ENCODE results near the gene DGKD. TPM values are rescaled to one million over a fixed set of nuclear protein-coding genes. Genes with fewer than 3 reads are reported as not detected.

The DGKD gene
- total RNA-seq, 6 experiments from 2014 or later: 6.5 to 16.6 (median 14.2) TPM

- H3K27me3 ChIP-seq: no peaks in the 10 kb centered on the region
- H3K36me3 ChIP-seq: peaks cover 0 to 41% (median 11%) of the 10 kb centered on the region in 4 donors
- no peaks in the 10 kb centered on the region for H3K9me3 ChIP-seq
- ATAC-seq (no peak), DNase-seq (peak in 2 of 3 donors; percentile 7 to 42)
- TF ChIP-seq POLR2A (IDR thresholded peaks at IDR 0.05): no peak
- TF ChIP-seq CTCF (IDR thresholded peaks at IDR 0.05): no peak
- no peak overlapping the region for H3K4me3 ChIP-seq
- WGBS (ENCODE audit: insufficient coverage, low coverage, low lambda C conversion rate, missing lambda C conversion rate): 98% methylated on average over 7 of the region's 25 CpGs
- intact Hi-C loops (cut with DNase I): no loop called here
- H3K27ac ChIP-seq: no peak overlapping the region
- H3K4me1 ChIP-seq: no peaks in the 10 kb centered on the region
Measured at GRCh38 chr2:233462202-233462785, 108.0 kb downstream of the DGKD start.

GRCh38 chr2:233462826-233463470 lies 108.7 kb downstream of the DGKD start:
- DNase-seq (peak in 2 of 3 donors; percentile 11 to 26), ATAC-seq (no peak)
- Histone ChIP-seq H3K36me3 (peaks cover 0 to 41% (median 9%) of the 10 kb centered on the region in 4 donors), H3K4me3 (no peak overlapping the region), H3K27me3 (no peaks in the 10 kb centered on the region), H3K9me3 (no peaks in the 10 kb centered on the region), H3K4me1 (no peaks in the 10 kb centered on the region), H3K27ac (no peak overlapping the region)
- 93% methylated on average over 9 of the region's 21 CpGs for WGBS (ENCODE audit: insufficient coverage, low coverage, low lambda C conversion rate, missing lambda C conversion rate)
- no peak for TF ChIP-seq POLR2A (IDR thresholded peaks at IDR 0.05)
- no peak for TF ChIP-seq CTCF (IDR thresholded peaks at IDR 0.05)
- intact Hi-C loops (cut with DNase I): no loop called here

- Histone ChIP-seq H3K9me3 (no peaks in the 10 kb centered on the region), H3K36me3 (peaks cover 0 to 40% (median 7%) of the 10 kb centered on the region in 4 donors), H3K27ac (no peak overlapping the region), H3K4me1 (no peaks in the 10 kb centered on the region), H3K27me3 (no peaks in the 10 kb centered on the region), H3K4me3 (no peak overlapping the region)
- no peak for ATAC-seq
- WGBS (ENCODE audit: insufficient coverage, low coverage, low lambda C conversion rate, missing lambda C conversion rate): 90% methylated on average over 16 of the region's 16 CpGs
- no peak for TF ChIP-seq POLR2A (IDR thresholded peaks at IDR 0.05)
- no peak for TF ChIP-seq CTCF (IDR thresholded peaks at IDR 0.05)
- DNase-seq: peak in 2 of 3 donors; percentile 6 to 42
- intact Hi-C loops (cut with DNase I): no loop called here
Measured at GRCh38 chr2:233463586-233463985, 109.3 kb downstream of the DGKD start.

- Histone ChIP-seq H3K4me1 (no peaks in the 10 kb centered on the region), H3K27me3 (no peaks in the 10 kb centered on the region), H3K27ac (no peak overlapping the region), H3K9me3 (no peaks in the 10 kb centered on the region), H3K4me3 (no peak overlapping the region), H3K36me3 (peaks cover 0 to 35% (median 7%) of the 10 kb centered on the region in 4 donors)
- intact Hi-C loops (cut with DNase I): no loop called here
- TF ChIP-seq POLR2A (IDR thresholded peaks at IDR 0.05) (no peak), CTCF (IDR thresholded peaks at IDR 0.05) (no peak)
- no peak for ATAC-seq
- peak in 1 of 3 donors; percentile 38 for DNase-seq
- WGBS (ENCODE audit: insufficient coverage, low coverage, low lambda C conversion rate, missing lambda C conversion rate): 94% methylated on average over 14 of the region's 19 CpGs
Measured at GRCh38 chr2:233464056-233464455, 109.8 kb downstream of the DGKD start.
